HG03045 (cell line): ENCODE measurements around the gene HOXD12.

Source experiments
- ATAC-seq: cut with Tn5 transposase; IDR thresholded peaks from one replicate; pipeline ENCODE4 v1.9.1; 2021; ENCODE audit warnings: mild to moderate bottlenecking, moderate library complexity; ENCODE audit not compliant: unreplicated experiment

HOXD12 gene

GRCh38 chr2:176099728-176100546, at the start of gene HOXD12:
TSS of gene HOXD12 (plus strand) at chr2:176099795. CDS start at chr2:176099802, 7 bp downstream.
- ATAC-seq, result no peak

DNA sequence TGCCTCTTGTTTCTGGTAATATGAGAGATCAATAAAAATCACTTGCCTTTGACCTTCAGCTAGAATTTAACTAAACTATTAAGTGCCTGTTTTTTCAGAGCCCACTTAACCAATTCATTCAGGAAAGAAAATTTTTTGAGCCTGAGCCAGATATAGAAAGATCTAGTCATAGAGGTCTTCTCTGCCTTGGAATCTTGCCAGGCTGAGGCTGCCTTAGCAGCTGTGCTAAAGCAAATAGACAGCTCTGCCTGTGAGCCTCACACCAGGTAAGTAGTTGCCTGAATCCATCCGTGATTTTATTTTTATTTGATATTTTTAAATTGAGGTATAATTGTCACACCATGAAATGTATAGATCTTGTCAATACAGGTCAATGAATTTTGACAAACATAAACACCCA, 43.2 kb upstream of the HOXD12 start:
- no peak for ATAC-seq

DNA sequence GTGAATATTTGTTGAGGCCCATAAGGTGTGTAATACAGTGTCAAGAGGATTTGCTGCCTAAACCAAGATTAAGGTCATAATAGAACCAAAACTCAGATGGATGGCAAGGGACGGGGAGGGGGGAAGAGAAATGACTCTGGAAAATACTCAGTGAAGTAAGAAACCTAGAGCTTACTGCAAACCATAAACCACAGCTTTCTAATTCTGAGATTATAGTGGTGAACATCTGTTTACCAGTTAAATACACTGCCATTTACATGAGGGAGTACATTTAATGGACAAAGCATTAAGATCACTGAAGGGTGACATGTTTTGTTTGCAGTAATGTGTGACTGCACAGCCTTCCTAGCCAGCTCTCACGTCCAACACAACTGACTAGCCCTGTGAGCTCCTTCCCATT, 35.6 kb upstream of the HOXD12 start:
- ATAC-seq, result no peak

DNA sequence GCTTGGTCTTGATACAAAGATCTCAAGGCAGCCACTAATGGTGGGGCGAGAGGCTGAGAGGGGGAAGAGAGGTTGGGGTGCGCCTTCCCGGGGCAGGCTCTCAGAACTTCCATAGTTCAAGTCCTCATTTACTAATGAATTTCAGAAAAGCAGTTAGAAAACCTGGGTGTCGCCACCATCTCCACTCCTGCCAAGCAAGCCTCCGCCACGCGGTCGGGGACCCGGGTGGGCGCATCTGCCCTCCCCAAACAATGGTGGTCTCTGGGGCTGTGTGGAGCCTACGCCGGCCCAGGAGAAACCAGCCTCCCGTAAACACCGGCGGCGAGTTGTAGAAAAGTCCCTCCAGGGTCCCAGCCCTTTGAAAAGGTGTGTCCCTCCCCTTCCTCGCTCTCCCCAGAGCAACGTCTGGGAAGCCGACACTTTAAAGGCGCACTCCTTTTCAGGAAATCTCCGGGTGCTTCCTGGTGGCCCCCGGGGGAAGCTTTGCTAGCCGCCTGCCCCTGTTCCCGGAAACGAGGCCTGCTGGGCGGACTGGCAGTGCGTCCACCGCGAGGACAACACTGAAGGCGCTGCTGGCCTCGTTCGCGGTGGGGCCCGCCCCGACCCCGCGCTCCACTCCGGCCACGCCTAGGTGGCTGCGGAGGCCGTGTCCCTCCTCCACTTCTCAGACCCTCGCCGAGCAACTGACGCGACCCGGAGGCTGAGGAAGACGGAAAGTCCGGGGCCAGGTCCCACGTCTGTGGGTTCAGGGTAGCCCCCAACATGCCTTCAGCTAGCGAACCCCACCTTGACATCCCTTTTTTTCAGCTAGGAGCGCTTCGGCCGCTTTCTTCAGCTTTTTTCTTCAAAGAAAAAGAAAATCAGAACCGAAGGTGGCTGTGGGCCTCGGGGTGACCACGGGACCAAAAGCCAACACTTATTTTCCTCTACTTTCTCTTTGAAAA, 32.7 kb upstream of the HOXD12 start:
- ATAC-seq, result no peak

DNA sequence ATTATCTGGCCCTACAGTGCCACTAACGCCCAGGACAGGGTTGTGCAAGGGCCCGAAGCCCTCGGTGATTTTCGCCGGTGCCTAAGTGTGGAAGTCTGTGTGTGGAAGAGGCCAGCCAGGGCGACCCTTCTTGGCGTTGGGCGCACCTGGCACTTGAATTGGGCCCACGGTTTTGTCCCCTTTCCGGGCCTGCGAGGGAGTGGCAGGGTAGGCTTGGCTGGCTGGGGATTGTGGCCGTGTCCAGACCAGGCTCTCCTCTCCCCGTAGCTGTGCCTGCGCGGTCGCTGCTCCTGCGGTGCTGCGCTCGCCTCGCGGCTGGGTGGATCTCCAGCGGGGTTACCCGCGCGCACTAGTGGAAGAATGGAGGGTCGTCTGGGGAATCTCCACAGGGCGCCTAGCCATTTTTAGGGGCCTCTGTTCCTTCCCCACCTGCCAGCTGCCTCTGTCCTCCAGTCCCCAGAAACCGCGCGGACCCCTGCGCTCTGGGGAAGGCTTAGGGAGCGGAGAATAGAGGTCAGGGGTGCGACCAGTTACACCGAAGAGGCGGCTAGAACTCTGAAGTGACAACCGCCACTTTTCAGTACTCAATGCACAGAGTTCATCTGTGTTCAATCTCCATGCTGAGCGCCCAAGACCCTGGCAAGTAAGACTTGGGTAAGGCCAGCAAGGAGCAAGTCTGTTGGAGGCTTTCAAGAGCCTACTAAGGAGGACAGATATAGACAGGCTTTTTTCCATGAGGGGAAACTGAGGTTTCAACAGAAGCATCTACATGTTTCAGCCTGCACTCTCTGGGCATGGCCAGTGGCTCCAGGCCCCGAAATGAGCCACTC, 31.8 kb upstream of the HOXD12 start:
- no peak for ATAC-seq

DNA sequence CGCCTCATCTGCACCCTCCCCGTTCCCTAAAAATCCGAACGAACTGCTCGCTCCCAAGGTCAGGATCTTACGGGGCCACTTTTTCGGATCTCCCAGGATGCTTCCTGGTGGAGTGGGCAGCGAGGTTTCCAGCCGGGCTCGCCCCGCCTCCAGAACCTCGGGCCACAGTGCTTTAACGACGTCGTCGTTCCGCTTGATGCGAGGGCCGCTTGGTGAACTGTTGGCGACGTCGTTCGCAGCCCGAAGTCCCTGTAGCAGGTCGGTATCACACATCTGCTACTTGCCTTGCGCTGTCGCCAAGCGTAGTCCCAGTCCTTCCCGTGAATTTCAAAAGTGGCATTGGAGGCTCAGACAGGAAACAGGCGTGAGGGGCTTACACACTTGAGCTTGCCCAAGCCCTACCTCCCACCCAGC, 31.2 kb upstream of the HOXD12 start:
- no peak for ATAC-seq

DNA sequence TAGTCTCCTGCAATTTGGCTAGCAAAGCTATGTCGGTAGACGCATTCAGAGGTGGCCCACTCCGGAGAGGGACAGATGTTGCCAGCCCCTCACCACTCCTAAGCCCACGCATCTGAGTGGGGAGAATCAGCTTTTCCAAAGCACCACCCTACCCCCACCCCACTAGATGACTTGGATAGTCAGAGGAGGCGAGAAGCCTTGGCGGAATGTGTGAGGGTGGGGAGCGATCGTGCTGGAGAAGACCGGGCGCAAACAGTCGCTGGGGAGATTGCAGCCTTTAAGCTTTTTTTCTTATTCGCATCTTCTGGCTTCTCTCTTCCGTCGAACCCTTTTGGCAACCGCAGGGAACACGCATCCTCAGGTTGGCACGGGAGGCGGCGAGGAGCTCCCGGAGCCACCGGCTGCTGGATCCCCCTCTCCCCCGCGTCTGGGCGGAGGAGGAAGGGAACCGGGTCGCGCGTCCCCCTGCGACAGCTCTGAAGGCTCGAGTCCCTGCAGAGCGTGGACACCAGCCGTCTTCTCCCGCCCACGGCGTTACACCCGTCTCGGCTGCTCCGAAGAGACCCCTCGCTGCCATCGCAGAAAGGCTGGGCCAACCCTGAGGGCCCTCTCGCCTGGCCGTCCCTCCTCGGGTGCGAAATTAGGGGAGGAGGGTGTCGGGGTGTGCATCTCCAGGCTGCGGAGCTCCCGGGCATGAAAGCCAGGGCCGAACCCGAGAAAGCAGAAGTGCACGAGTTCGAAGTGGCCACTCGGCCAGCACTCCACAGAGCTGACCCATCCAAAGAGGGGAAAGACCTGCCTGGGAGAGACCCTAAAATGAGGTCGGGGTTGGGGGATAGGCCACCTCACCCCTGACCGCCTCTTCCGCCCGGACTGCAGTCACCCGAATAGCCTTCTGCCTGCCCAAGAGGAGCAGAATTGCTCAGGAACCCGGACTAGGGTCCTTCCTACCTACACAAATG, 28.0 kb upstream of the HOXD12 start:
- ATAC-seq, result no peak

- no peak for ATAC-seq
These were observed 27.3 kb upstream of the HOXD12 start for GRCh38 chr2:176072292-176072669.

DNA sequence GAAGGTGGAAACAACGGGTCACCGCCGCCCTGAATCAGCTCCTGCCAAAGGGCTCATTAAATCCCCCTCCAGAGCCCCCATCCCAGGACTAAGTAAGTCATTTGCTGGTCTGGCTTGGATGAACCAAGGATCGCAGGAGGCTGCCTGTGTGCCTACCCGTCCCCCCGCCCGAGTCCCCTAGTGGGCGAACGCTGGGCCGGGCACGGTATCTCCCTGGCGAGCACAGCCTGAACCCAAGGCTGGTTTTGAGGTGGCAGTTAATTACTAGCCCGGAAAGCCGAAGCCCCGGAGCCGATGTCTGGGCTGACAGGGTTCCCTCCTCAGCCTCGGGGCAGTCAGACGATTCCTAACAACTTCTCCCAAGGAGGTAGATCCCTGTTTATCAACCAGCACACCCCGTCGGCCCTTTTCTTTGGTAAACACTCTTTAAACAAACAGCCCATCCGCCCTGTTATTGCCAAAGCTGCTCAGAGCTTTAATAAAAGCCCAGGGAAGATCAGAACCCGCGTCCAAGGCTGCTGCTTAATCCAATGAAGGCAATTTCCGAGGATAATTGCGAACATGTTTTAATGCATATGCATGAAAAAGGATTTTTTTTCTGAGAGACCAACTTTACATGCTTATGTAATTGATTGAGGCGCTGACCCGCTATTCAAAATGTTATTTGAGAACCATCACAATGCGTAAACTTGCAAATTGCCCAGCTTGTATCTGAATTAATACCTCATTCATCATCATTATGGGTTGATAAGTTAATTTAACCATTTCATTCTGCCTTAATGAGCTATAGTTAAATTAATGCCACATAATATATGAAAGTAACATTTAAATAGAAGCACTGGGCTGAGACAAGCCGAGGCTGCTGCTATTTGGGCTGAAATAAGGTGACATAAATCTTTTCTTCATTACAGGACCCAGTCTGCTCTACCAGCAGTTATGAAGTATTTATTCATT, 26.4 kb upstream of the HOXD12 start:
- ATAC-seq, result no peak

GRCh38 chr2:176074919-176075425, 24.6 kb upstream of the HOXD12 start:
- no peak for ATAC-seq

DNA sequence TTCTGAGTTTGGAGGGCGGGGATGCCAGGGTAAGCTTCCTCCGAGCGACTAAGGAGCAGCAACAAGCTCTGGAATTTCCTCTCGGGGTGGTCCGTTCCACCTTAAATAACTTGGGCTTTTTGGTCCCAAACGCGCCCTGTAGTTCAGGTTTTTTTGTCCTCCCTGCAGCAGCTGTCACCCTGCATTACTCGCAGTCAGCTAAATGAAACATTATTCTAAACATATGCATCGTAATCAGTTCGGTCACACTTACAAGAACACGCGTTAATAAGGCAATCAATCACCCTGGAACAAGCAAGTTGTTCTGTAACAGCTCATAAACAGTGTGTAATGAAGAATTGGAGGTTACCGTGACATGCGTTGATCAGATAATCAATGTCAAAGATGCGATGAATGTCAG, 24.1 kb upstream of the HOXD12 start:
- ATAC-seq, result no peak

- no peak for ATAC-seq
These were observed 23.5 kb upstream of the HOXD12 start for GRCh38 chr2:176076063-176076462.

DNA sequence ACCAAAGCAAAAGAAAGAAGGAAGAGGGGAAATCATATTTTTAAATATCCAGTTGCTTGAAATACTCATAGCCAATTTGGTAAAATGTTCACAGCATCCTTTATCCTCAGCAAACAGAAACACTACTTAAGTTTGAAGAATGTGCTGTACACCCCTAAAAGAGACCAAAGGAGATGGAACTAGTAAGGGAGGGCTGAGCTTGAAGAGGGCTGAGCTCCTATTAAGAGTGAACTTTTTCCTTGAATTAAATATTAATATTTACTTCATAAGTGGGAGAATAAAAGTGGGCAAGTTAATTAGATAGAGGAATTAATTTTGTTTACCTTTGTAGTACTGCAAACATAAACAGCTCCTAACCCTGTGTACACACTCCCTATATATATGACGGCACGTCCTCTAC, 22.8 kb upstream of the HOXD12 start:
- ATAC-seq, result no peak

DNA sequence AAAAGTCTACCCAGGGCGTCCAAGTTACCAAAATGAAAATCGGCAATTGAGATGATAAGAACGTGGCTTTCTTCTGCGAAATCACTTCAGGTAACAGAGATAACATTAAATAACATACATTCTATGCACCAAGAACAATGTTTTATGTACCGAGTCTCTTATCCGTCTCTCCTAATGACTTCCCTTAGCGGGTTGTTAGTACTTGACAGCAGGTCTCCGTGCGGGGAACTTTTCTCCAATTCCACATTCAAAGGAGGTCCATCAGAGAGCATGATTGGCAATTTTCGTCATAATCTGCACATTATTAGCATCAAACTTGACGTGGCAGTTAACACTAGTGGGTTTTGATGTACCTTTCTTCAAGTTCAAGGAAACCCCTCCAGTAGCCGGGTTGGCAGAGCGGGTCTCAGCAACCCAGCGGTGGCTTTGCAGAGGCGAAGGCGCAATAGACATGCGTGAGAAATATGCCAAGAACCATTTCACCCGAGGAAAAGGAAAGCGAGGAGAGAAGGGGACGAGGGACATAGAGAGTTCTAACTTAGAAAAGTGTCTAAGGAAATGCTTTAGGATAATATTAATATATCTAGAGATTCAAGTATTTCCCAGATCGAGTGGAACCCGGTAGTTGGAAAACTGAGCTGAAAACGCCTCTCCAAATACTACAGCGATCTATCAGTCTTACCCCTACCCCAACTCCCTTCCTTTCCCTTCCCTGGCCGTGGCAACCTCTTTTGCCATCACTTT, 20.9 kb upstream of the HOXD12 start:
- ATAC-seq, result no peak

DNA sequence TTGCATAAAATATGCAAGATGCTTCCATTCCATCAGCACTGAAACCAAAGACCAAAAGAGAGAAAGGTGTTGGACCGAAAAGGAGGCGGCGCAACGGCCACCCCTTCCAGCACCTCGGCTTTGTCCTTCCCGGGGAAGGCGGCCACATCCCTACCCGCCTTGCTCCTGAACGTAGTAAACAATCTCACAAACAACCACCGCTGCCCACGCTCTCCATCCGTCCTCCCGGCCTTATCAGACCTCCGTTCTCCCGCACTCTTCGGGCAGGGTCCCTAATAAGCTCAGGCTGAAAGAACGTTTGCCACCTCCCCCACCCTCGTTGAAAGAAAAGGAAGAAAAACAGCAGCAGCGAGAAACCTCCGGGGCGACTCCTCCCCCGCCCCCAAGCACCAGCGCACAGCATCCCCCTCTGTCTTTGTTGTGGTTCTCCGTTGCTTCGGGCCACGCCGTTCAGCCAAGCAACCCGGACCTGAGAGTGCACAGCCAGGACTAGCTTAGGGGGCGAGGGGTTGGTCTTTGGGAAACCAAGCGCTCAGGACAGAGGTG, 20.2 kb upstream of the HOXD12 start:
- no peak for ATAC-seq

- ATAC-seq, result no peak
These were observed 19.6 kb upstream of the HOXD12 start for GRCh38 chr2:176079831-176080539.
